Thyroid gland (tissue), 4 donors: ENCODE data around the gene LRRC47. TPM values are rescaled to one million over a fixed set of nuclear protein-coding genes. Genes with fewer than 3 reads are reported as not detected.
A peak's percentile ranks its signal among the peaks of the same experiment; 100 is the strongest.

ENCODE experiments used
- DNase-seq, 2 donors: peaks; one replicate each; pipeline ENCODE4 v3.0.0-alpha.2; 2019
- H3K27ac ChIP-seq, 3 donors: fragments of 200-600 bp; sonication (generic); 1 replicate in 2 of 3; 2 replicates in 1 of 3; pipeline ENCODE4 v1.5.1; 2016 to 2019; ENCODE audit warnings: mild to moderate bottlenecking in 1 of 3, moderate library complexity in 1 of 3
- H3K27me3 ChIP-seq: fragments of 200-600 bp; sonication (generic); one replicate; pipeline ENCODE4 v1.5.1; 2019
- H3K36me3 ChIP-seq, 2 donors: fragments of 200-600 bp; sonication (generic); one replicate each; pipeline ENCODE4 v1.5.1; 2016 to 2019
- H3K4me1 ChIP-seq, 2 donors: fragments of 200-600 bp; sonication (generic); one replicate each; pipeline ENCODE4 v1.5.1; 2017 to 2019
- H3K4me3 ChIP-seq, 3 donors: fragments of 200-600 bp; sonication (generic); replicated peaks in 1 of 3; 1 replicate in 2 of 3; 2 replicates in 1 of 3; pipeline ENCODE4 v1.5.1; 2016; ENCODE audit warnings: mild to moderate bottlenecking in 1 of 3
- H3K9me3 ChIP-seq: fragments of 200-600 bp; sonication (generic); one replicate; pipeline ENCODE4 v1.5.1; 2017
- CTCF ChIP-seq, 6 experiments: fragments of 200-600 bp in 3 of 6; fragments of 450-650 bp in 3 of 6; sonication (generic) in 3 of 6; IDR thresholded peaks; one replicate each; pipeline ENCODE4 v1.5.1; 2016 to 2019; ENCODE audit warnings: antibody characterized with exemption in 6 of 6, mild to moderate bottlenecking in 2 of 6, inconsistent platforms in 1 of 6, moderate library complexity in 1 of 6
- POLR2A ChIP-seq, 2 donors: fragments of 450-650 bp; IDR thresholded peaks; one replicate each; pipeline ENCODE4 v1.6.1; 2017; ENCODE audit warnings: antibody characterized with exemption in 2 of 2, mild to moderate bottlenecking in 2 of 2, moderate library complexity in 1 of 2
- WGBS, 2 donors: methylation state at CpG; one replicate each; pipeline ENCODE4 v1.1.5; 2017; 5-methylcytosine and 5-hydroxymethylcytosine counted together
- intact Hi-C: fragments of 100-400 bp; cut with DNase I; formaldehyde crosslinking; loops from one replicate; pipeline ENCODE4 v1.15.1; 2023
- total RNA-seq, 4 donors: library from RNA; depleted of rRNA; stranded (reverse); fragments of >200 nt; gene quantifications; one replicate each; pipeline ENCODE4 v1.2.3, GENCODE V29; 2016

Gene LRRC47
- total RNA-seq, 4 donors from 2014 or later = 38.7 to 45.2 (median 43.7) TPM

- intact Hi-C loops = no loop called here
- Histone ChIP-seq H3K4me3 (no peak overlapping the region), H3K4me1 (no peaks in the 10 kb centered on the region), H3K27ac (no peak overlapping the region), H3K36me3 (peaks cover 25 to 33% of the 10 kb centered on the region in 2 donors), H3K9me3 (no peaks in the 10 kb centered on the region), H3K27me3 (no peaks in the 10 kb centered on the region)
- DNase-seq = no peak
- TF ChIP-seq POLR2A (IDR thresholded peaks at IDR 0.05) = no peak
- TF ChIP-seq CTCF (IDR thresholded peaks at IDR 0.05) = no peak
- 94% methylated on average over 17 to 21 of the region's 28 CpGs for WGBS, 2 donors
Observed at GRCh38 chr1:3817821-3818597, 21.7 kb upstream of the LRRC47 start.

GRCh38 chr1:3817138-3817740 is 20.9 kb upstream of the LRRC47 start:
- peaks cover 17 to 33% of the 10 kb centered on the region in 2 donors for H3K36me3 ChIP-seq
- 90 to 94% methylated on average over 16 of the region's 17 CpGs for WGBS, 2 donors
- TF ChIP-seq POLR2A (IDR thresholded peaks at IDR 0.05) (no peak), CTCF (IDR thresholded peaks at IDR 0.05) (no peak)
- no peak overlapping the region for H3K27ac ChIP-seq
- no peaks in the 10 kb centered on the region for H3K4me1 ChIP-seq
- no peak for DNase-seq
- H3K27me3 ChIP-seq = no peaks in the 10 kb centered on the region
- no peak overlapping the region for H3K4me3 ChIP-seq
- intact Hi-C loops = no loop called here
- H3K9me3 ChIP-seq = no peaks in the 10 kb centered on the region

GRCh38 chr1:3816331-3817137 is 20.2 kb upstream of the LRRC47 start:
- no peaks in the 10 kb centered on the region for H3K27me3 ChIP-seq
- no peaks in the 10 kb centered on the region for H3K4me1 ChIP-seq
- DNase-seq = peak; percentile 49 to 55
- no peak for TF ChIP-seq POLR2A (IDR thresholded peaks at IDR 0.05)
- TF ChIP-seq CTCF (IDR thresholded peaks at IDR 0.05) = no peak
- H3K9me3 ChIP-seq = no peaks in the 10 kb centered on the region
- peaks cover 14 to 33% of the 10 kb centered on the region in 2 donors for H3K36me3 ChIP-seq
- no peak overlapping the region for H3K4me3 ChIP-seq
- 86 to 89% methylated on average over 38 of the region's 38 CpGs for WGBS, 2 donors
- H3K27ac ChIP-seq = no peak overlapping the region
- intact Hi-C loops = no loop called here

GRCh38 chr1:3814771-3815561 is 18.7 kb upstream of the LRRC47 start:
- intact Hi-C loops = no loop called here
- DNase-seq = peak in 1 of 2 donors; percentile 17

More at GRCh38 chr1:3814771-3815561, 18.7 kb upstream of the LRRC47 start:
- no peaks in the 10 kb centered on the region for H3K4me1 ChIP-seq
- no peak overlapping the region for H3K27ac ChIP-seq
- H3K36me3 ChIP-seq = peaks cover 14 to 28% of the 10 kb centered on the region in 2 donors
- no peak overlapping the region for H3K4me3 ChIP-seq
- no peaks in the 10 kb centered on the region for H3K9me3 ChIP-seq
- TF ChIP-seq POLR2A (IDR thresholded peaks at IDR 0.05) = no peak
- no peak for TF ChIP-seq CTCF (IDR thresholded peaks at IDR 0.05)
- 90 to 91% methylated on average over 42 of the region's 42 CpGs for WGBS, 2 donors
- no peaks in the 10 kb centered on the region for H3K27me3 ChIP-seq
